GM19023 (cell line): ENCODE data around the gene RNH1.

Experiments
- ATAC-seq: cut with Tn5 transposase; IDR thresholded peaks from one replicate; pipeline ENCODE4 v1.9.1; 2021; ENCODE audit warnings: mild to moderate bottlenecking, moderate library complexity; ENCODE audit not compliant: unreplicated experiment

Gene RNH1

GRCh38 chr11:506995-507726 is at the start of gene RNH1:
Gene RNH1, minus strand, starts transcription at chr11:507242. Its CDS starts 5,080 bp downstream, at chr11:502162.
- ATAC-seq = peak; percentile 55

DNA sequence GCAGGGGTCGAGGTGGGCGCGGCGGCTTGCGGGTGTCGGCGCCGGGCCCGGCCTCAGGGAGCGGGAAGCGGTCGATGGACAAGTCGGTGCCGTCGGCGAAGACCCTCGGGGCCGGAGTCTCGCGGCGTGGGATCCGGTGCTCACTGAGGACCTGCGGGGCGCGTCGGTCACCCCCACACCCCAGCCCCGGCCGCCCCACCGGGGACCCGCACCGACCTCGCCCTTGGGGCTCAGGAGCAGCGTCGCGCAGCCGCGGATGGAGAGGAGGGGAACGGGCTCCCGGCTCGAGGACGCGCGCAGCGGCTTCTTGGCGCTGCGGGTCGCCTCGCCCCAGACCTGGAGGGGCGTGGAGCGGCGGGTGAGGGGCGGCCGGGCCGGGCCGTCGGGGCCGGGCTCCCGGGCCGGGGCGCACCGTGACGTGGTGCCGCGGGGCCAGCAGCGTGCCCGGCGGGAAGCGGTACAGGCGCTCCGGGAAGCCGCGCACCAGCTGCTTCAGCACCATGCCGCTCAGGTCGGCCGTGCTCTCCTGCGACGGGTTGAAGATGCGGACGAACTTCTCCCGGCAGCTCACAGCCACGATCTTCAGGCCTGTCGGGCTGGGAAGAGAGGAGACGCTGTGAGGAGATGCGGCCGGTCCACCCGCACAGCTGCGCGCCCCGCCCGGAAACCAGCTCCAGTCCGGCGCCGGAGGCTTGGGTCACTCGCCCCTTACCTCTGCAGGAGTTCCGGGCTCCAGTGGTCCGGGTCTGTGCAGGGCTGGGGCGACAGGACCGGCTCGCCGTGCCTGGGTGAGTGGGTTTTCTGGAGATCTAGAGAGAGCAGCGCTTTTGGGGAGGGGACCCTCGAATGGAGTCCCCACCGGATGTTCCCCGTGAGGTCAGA is 49.0 kb upstream of the RNH1 start:
- ATAC-seq = no peak

- ATAC-seq = no peak
Measured at GRCh38 chr11:555227-555779, 48.3 kb upstream of the RNH1 start.

GRCh38 chr11:554428-555226 is 47.6 kb upstream of the RNH1 start:
- peak; percentile 67 for ATAC-seq

DNA sequence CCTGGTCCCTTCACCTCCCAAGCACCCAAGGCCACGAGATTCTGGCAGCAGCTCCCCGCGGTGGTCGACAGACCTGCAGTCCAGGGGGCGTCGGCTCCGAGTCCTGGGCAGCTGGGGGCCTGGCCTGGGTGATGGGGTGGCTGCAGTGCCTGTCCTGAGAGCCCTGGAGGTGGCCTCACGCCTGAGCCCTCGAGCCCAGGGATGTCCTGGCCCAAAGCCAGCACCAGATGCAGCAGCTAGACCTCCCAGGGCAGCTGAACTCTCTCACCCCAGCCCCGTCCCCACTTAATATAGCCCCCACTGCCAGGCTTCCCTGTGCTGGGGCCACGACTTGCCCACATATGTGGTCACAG is 46.9 kb upstream of the RNH1 start:
- ATAC-seq = no peak

- no peak for ATAC-seq
Measured at GRCh38 chr11:553083-553987, 46.3 kb upstream of the RNH1 start.

DNA sequence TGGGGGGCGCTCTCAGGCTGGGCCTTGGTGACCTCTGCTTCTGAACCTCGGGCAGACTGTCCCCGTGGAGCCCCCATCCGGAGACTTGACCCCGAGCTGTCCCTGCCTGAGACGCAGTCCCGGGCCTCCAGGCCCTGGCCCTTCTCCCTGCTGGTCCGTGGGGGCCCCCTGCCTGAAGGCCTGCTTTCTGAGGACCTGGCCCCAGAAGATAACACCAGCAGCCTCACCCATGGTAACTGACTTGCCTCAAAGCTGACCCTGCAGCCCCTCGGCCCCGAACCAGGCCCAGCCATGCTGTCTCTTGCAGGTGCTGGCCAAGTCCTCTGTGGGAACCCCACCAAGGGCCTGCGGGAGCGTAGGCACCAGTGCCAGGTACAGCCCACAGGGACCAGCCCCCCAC is 44.6 kb upstream of the RNH1 start:
- ATAC-seq = no peak

GRCh38 chr11:551131-551530 is 44.1 kb upstream of the RNH1 start:
- no peak for ATAC-seq

GRCh38 chr11:550746-551085 is 43.7 kb upstream of the RNH1 start:
- no peak for ATAC-seq

GRCh38 chr11:550021-550745 is 43.1 kb upstream of the RNH1 start:
- no peak for ATAC-seq

GRCh38 chr11:548700-549603 is 41.9 kb upstream of the RNH1 start:
- ATAC-seq = no peak

GRCh38 chr11:545171-545570 is 38.1 kb upstream of the RNH1 start:
- no peak for ATAC-seq

DNA sequence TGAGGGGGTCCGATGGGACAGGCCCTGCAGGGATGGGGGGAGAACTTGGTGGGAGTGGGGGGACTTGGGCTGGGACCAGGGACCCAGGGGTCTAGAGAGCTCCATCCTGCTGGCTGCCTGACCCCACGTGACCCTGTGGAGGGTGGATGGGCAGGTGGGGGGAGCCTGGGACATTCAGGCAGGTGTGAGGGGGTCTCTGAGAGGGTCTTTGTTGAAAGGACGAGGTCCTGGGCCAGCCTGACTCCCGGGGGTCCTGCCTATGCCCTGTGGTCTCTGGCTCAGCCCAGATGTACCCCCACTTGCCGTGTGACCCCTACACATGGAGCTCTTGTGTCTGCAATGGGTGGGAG is 37.8 kb upstream of the RNH1 start:
- no peak for ATAC-seq

DNA sequence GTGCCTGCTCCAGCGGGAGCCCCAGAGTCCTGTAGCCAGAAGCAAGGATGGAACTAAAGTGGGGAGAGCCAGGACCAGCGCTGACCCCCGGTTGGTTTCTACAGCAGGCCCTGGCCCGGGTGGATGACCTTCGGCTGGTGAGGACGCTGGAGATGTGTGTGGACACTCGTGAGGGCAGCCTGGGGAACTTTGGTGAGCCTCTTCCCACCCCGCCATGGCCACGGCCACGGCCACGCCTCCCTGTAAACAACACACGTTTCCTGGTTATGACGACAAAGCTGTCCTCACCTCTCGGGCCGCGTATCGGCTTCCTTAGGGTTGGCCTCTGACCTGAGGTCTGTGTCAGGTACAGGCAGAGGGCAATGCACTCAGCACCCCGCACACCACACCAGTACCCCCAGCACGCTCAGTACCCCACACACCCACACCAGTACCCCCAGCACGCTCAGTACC is 34.4 kb upstream of the RNH1 start:
- no peak for ATAC-seq

DNA sequence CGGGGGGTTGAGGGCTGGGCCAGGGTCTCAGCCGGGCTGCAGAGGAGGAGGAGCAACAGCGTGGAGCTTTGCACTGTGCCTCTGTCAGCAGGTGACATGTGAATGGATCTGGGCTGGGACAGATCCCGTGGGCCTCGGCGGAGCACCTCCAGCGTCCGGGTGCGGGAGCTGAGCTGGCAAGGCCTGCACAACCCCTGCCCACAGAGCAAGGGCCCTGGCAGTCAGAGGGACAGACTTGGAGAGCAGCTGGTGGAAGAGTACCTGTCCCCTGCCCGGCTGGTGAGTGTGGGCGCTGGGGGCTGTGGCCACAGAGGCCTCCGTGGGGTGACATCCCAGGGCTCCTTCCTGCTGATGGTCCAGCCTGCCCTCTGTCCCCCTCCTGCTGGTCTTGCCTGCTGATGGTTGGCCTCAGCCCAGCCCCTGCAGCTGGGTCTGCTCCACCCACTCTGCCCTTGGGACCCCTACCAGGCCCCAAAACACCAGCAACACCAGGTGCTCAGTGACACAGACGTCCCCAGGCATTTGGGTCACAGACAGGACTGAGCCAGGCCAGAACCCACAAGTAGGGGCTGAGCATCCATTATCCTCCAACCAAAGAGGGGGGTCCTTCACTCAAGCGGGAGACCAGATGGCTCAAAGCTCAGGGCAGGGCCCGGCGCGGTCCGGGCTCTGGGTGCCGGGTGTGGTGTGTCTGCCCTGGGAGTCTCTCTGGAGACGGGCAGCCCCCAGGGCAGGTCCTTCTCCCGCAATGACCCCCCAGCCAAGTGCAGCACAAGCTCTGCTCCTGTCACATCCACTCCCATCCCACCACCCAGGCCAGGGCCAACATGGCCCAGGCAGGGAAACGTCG is 33.8 kb upstream of the RNH1 start:
- ATAC-seq = no peak

DNA sequence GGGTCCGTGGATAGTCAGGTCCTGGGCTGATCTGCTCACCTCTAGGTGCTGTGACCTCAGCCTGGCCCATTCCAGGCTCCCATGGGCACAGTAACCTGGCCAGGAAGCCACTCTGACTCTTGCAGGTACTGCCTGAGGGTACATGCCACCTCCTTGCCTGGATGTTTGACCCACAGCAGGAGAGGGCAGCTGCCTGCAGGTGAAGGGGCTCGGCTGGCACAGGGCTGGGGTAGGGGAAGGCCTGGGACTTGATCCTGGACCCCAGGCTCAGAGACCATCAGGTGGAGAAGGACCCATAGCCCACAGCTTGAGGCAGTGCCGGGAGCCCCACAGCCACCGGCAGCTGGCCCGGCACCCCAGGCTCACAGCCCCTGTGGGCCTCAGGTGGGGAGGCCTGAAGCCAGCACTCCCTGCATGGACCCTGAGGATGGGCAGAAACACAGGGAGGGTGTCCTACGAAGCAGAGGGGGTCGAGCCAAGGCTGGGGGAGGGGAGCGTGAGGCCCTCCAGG is 33.0 kb upstream of the RNH1 start:
- no peak for ATAC-seq

DNA sequence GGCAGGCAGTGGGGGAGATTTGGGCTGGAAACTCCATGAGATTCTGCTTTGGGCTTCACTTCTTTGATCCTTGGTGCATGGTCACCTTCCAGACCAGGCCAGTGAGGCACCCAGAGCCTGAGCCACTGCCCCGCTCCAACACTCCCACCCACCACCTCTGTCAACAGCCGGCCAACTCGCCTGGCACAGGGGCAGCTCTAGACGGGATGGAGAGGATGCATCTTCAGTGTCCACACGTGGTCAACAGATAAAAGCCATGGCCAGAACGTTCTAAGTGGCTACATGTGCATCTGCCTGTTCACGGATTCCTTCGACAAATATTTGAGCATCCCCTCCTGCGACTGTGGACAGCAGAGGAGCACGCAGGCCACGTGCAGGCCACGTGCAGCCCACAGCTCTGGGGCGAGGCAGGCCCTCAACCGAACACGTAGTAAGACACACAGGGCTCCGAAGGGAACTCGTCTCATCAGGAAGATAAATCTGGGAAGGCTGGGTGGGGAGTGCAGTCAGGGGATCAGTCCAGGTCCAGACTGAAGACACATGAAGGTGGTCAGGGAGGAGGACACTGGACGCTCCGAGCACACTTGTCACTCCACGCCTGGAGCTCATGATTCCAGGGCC is 31.5 kb upstream of the RNH1 start:
- ATAC-seq = no peak
